ENCODE data around the gene NEXMIF. TPM values are rescaled to one million over a fixed set of nuclear protein-coding genes. Genes with fewer than 3 reads are reported as not detected.
"Not testable (repeated sequence)": the region's sequence is repeated elsewhere in the genome, so short reads cannot be mapped to it uniquely, and the experiment has no call there.

NEXMIF gene
- 10 to 100 TPM in 1 of 4 donors, 1 to 10 TPM in 3; 6.6 to 12.0 (median 8.9) TPM for total RNA-seq

- Histone ChIP-seq H3K4me3 (peak within 1 kb of the TSS; percentile 55 to 64), H3K4me1 (peaks cover 0 to 16% (median 0%) of the 10 kb centered on the region in 3 donors), H3K36me3 (no peaks in the 10 kb centered on the region), H3K27ac (peak within 1 kb of the TSS; percentile 55 to 89 (median 84)), H3K9me3 (no peaks in the 10 kb centered on the region), H3K27me3 (no peaks in the 10 kb centered on the region)
- peak; percentile 65 for ATAC-seq
- 0 to 32% methylated on average over 5 to 16 of the region's 48 CpGs for WGBS, 2 donors (ENCODE audit: low coverage in 1 of 2)
- TF ChIP-seq POLR2A (IDR thresholded peaks at IDR 0.05): no peak
- peak in 2 of 4 experiments; percentile 33 to 42 for TF ChIP-seq CTCF (IDR thresholded peaks at IDR 0.05)
- no peak for TF ChIP-seq EP300 (IDR thresholded peaks at IDR 0.05)
- peak; percentile 13 for TF ChIP-seq POLR2AphosphoS5 (IDR thresholded peaks at IDR 0.05)
Observed at GRCh38 chrX:74925225-74926088, at the start of gene NEXMIF. Gene NEXMIF (minus strand): TSS chrX:74925452.

DNA sequence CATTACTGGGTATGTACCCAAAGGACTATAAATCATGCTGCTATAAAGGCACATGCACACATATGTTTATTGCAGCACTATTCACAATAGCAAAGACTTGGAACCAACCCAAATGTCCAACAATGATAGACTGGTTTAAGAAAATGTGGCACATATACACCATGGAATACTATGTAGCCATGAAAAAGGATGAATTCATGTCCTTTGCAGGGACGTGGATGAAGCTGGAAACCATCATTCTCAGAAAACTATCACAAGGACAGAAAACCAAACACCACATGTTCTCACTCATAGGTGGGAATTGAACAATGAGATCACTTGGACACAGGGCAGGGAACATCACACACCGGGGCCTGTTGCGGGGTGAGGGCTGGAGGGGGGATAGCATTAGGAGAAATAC is 36.7 kb upstream of the NEXMIF start:
- not testable (repeated sequence) for H3K27ac ChIP-seq, ATAC-seq
- 67% methylated on average over 3 of the region's 3 CpGs; no CpG with 5 or more reads in 1 of the 2 donors for WGBS, 2 donors (ENCODE audit: low coverage in 1 of 2)

GRCh38 chrX:74949717-74950116 is 24.5 kb upstream of the NEXMIF start:
- Histone ChIP-seq H3K4me3 (no peak overlapping the region), H3K36me3 (no peaks in the 10 kb centered on the region), H3K9me3 (no peaks in the 10 kb centered on the region), H3K27ac (no peak overlapping the region), H3K27me3 (no peaks in the 10 kb centered on the region), H3K4me1 (no peaks in the 10 kb centered on the region)
- 83 to 96% methylated on average over 1 to 4 of the region's 7 CpGs for WGBS, 2 donors (ENCODE audit: low coverage in 1 of 2)
- no peak for ATAC-seq
- TF ChIP-seq CTCF (IDR thresholded peaks at IDR 0.05) (no peak), EP300 (IDR thresholded peaks at IDR 0.05) (no peak), POLR2A (IDR thresholded peaks at IDR 0.05) (no peak), POLR2AphosphoS5 (IDR thresholded peaks at IDR 0.05) (no peak)

More for the DNA sequence above, 36.7 kb upstream of the NEXMIF start:
- not testable (repeated sequence) for H3K4me3 ChIP-seq, H3K27me3 ChIP-seq, H3K4me1 ChIP-seq, H3K9me3 ChIP-seq, H3K36me3 ChIP-seq

- no peak for ATAC-seq
- H3K27me3 ChIP-seq: no peaks in the 10 kb centered on the region
- no peak overlapping the region for H3K27ac ChIP-seq
- TF ChIP-seq EP300 (IDR thresholded peaks at IDR 0.05): no peak
- TF ChIP-seq POLR2AphosphoS5 (IDR thresholded peaks at IDR 0.05): no peak
- no peak for TF ChIP-seq CTCF (IDR thresholded peaks at IDR 0.05)
- no peak for TF ChIP-seq POLR2A (IDR thresholded peaks at IDR 0.05)
- WGBS, 2 donors (ENCODE audit: low coverage in 1 of 2): 17 to 90% methylated on average over 1 of the region's 1 CpG
- no peaks in the 10 kb centered on the region for H3K36me3 ChIP-seq
- no peak overlapping the region for H3K4me3 ChIP-seq
- H3K9me3 ChIP-seq: peaks cover 0 to 6% (median 0%) of the 10 kb centered on the region in 3 donors
- no peaks in the 10 kb centered on the region for H3K4me1 ChIP-seq
Observed at GRCh38 chrX:74940414-74940813, 15.2 kb upstream of the NEXMIF start.

DNA sequence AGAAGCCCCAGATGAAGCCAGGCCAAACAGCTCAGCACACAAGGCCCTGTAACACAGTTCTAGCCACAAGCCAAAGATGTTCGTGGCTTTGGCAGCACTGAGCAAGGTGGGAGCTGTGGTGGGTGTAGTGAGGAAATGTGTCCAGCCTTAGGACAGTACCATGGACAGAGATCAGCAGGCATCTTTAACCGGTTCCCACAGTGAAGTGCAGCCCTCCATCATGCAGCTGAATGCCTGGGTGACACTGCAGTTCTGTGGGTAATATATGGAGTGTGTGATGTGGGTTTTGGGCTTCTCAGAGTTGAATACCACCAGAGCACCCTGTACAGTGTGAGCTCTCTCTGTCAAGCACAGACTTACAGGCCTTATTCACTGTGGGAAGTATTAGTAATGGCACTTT is 6.0 kb upstream of the NEXMIF start:
- Histone ChIP-seq H3K27ac (no peak overlapping the region), H3K4me1 (no peaks in the 10 kb centered on the region), H3K27me3 (no peaks in the 10 kb centered on the region), H3K9me3 (no peaks in the 10 kb centered on the region), H3K36me3 (no peaks in the 10 kb centered on the region), H3K4me3 (no peak overlapping the region)
- 10% methylated on average over 2 of the region's 2 CpGs; no CpG with 5 or more reads in 1 of the 2 donors for WGBS, 2 donors (ENCODE audit: low coverage in 1 of 2)
- no peak for TF ChIP-seq EP300 (IDR thresholded peaks at IDR 0.05)
- TF ChIP-seq POLR2A (IDR thresholded peaks at IDR 0.05): no peak
- no peak for TF ChIP-seq CTCF (IDR thresholded peaks at IDR 0.05)
- no peak for TF ChIP-seq POLR2AphosphoS5 (IDR thresholded peaks at IDR 0.05)
- no peak for ATAC-seq
